LoVo (cell line): ENCODE results near the gene CD96.

Experiments
- DNase-seq: peaks from one replicate; pipeline ENCODE4 v3.0.0-alpha.2; 2016; ENCODE audit warnings: low spot score

CD96 gene

GRCh38 chr3:111594781-111595180 lies 52.8 kb downstream of the CD96 start:
- DNase-seq, result no peak

DNA sequence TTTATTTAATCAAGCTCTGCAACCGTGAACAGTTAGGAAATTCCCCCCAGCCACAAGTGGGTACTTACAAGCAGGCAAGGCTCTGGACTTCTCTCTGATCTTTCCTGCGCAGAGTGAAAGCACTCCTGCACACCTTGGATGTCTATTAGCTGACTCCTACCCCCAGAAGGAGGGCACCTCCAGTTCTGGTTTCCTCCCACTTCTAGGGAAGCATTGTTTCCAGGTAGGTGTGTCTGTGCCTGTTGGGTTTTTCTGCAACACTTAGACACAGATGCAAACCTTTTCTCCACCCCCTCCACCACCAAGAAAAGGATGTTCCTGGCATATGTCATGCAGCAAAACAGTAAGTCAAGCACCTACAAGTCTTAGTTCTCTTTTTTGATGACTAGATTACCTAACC lies 53.2 kb downstream of the CD96 start, which contains the start of gene ZBED2:
TSS of gene ZBED2 (minus strand) at position 115 of the 400 bp plus-strand sequence. CDS start 1,145 bp downstream, outside the sequence.
- DNase-seq, result no peak

DNA sequence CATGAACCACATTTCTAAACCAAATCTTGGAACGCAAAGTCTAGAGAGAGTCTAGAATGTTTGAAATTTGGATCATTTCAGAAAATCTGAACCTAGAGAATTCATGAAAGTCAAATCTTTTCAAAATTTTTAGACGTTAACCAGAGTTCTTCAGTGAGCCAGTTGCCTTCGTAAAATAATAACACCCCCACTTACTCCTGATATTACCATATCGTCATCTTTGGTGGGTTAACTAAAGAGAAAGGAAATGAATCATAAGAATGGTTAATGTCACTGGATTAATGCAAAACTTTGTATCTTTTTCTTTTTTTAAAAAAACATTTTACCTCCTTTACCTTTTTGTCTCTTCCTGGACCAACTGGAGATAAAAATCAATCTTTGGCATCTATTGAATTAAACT lies 54.3 kb downstream of the CD96 start:
- DNase-seq, result no peak

- no peak for DNase-seq
Measured at GRCh38 chr3:111598139-111598538, 56.1 kb downstream of the CD96 start.

DNA sequence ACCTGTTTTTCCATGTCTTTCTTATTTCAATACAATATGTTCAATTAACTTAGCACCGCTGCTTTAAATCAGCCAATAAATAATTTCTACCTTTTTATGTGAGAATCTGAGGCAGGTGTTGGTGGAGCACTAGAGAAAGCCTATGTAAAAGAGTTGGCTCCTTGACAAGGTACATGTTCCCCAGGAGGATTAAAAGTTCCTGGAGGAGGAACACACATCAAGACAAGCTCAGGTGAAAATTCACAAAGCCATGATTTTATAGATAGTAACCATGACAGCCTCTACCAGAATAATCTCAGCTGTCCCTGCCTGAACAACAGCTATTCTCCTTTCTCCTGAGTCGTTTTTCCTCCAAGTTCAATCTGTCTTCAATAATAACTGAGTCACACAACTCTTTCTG lies 56.6 kb downstream of the CD96 start:
- no peak for DNase-seq

GRCh38 chr3:111601810-111602209 lies 59.8 kb downstream of the CD96 start:
- no peak for DNase-seq

GRCh38 chr3:111603679-111604078 lies 61.7 kb downstream of the CD96 start:
- no peak for DNase-seq

- DNase-seq, result no peak
Measured at GRCh38 chr3:111604119-111604518, 62.1 kb downstream of the CD96 start.

GRCh38 chr3:111605018-111605417 lies 63.0 kb downstream of the CD96 start:
- DNase-seq, result no peak

- DNase-seq, result no peak
Measured at GRCh38 chr3:111605493-111605892, 63.5 kb downstream of the CD96 start.

DNA sequence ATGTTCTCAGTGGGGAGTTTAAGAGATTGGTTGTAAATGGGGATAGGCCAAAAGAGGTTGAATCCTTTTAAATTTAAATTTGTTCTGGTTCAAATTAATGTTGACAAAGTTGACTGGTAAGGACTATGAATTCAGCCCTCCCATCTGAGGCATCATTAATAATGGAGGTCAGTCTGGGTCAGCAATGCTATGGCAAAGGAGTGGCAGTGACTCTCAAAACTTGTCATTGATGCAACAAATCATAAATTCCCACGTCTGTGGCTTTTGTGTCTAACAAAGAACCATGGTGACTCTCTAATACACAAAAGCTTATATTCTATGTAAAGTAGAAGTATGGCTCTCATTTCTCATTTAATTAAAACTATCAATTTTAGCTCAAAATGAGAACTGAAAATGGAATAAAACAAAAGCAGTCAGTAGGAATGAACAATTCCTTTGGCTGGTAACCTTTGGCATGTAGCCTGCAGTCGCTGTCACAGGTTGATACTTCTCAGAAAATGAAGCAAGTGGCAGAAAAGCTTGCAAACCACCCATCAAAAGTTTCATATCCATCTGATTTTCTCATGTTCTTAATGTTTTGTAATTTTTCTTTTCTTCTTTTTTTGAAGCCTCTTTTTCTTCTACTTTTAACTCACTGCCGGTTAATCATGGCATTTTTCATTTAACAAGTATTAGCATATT lies 65.4 kb downstream of the CD96 start:
- DNase-seq, result no peak

- DNase-seq, result no peak
Measured at GRCh38 chr3:111608383-111608782, 66.4 kb downstream of the CD96 start.

GRCh38 chr3:111609700-111610099 lies 67.7 kb downstream of the CD96 start:
- DNase-seq, result no peak

GRCh38 chr3:111610189-111610588 lies 68.2 kb downstream of the CD96 start:
- DNase-seq, result peak; percentile 37

DNA sequence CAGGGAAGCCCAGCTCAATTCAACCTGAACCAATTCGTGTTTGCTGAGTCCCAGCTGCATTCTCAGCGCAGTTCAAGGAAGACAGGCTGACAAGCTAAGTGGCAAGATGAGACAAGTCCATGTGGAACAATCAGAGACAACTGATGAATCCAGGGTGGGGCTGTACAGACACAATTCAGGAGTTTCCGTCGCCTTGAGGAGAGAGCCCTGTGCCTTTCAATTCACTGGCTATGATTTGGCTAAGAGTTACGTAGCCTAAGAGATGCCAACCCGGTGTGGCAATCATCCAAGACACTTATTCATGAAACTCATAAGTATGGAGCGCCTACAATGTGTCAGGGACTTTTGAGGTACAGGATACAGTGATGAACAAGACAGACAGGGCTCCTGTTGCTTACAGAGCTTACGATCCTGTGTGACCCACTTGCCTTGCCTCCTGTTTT lies 68.6 kb downstream of the CD96 start:
- peak; percentile 50 for DNase-seq

GRCh38 chr3:111613294-111613693 lies 71.3 kb downstream of the CD96 start:
- no peak for DNase-seq

GRCh38 chr3:111615880-111616279 lies 73.9 kb downstream of the CD96 start:
- DNase-seq, result no peak

GRCh38 chr3:111616417-111617105 lies 74.6 kb downstream of the CD96 start:
- no peak for DNase-seq

GRCh38 chr3:111617406-111617805 lies 75.4 kb downstream of the CD96 start:
- DNase-seq, result no peak

DNA sequence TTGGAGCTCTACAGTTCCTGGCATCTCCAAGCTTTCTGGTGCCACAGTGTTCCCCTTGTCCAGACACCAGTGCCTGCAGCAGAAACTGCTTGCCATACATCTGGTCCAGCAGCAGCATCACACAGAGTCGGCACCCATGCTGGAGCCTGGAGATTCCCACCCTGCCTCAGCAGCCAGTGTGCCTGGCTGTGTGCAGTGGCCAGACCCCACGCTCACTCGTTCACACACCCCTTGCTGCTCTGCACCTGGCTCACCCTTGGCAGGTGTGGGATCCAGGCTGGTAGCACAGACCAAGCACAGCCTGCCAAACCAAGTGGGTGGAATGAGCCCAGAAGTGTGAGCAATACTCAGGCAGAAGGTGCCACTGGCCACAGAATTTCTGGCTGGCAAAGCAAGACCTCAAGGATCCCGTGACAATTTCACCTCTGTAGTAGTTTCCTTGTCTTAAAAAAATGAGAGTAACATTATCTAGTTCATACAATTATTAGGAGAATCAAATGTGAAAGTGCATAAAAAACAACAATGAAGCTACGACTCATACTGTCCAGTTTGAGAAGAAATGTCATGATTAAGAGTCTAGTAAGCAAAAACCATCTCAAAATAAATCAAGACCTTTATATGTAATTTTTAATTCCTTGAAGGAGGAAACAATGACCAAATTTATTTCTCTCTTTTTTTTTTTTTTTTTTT lies 76.1 kb downstream of the CD96 start:
- no peak for DNase-seq

DNA sequence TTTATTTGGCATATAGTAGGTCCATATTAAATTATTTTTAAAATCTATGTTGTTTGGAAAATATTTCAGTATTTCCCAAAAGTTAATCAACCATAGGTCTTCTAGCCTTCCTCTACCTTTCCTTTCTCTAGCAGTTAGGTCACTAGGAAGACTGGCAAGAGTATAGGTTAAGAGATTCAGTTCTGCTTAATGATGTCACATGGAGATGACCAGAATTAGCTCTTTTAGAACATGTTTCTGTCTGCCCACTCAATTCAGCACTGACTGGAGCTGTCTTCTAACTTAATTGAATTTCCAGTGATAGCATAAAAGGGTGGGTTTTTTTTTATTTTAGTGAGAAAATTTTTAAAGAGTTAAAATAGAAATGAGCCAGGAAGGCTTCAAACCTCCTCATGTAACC lies 76.9 kb downstream of the CD96 start:
- no peak for DNase-seq

DNA sequence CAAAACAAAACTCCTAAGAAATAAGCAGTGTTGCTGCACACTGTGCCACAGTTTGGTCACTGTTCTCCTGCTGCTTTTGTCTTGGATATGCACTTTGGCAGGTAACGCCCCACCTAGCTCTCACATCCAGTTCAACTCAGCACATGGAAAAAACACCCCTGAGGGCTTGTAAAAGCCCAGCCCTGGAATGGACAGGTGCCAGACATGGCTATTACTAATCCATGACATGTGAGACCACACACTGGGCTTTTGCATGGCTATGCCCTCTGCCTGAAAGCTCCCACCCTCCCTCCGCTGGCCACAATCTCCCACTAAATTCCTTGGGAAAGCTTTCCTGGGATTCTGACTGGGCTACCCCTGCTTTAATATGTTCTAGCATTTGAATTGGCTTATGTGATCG lies 77.8 kb downstream of the CD96 start:
- peak; percentile 40 for DNase-seq

DNA sequence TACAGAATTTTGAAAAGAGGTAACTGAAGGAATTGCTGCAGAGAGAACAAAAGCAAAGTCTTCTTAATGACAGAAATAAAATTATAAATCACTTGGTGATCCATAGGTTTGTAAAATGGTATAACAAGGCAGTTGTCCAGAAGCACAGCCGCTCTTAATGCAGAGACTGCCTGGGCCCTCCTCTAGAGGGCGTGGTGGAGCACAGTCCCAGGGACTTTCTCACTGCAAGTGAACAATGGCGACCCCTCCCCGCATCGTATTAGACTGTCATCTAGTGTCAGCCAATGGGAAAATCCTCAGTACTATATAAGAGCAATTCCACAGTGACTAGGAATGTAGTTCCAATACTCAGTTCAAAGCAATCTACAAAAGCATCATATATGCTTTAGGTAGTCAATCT lies 79.5 kb downstream of the CD96 start:
- DNase-seq, result no peak
